Left lung (tissue), 10 donors: Measurements from ENCODE around the gene CDC42BPA. TPM values are rescaled to one million over a fixed set of nuclear protein-coding genes. Genes with fewer than 3 reads are reported as not detected.

Experiments used
- ATAC-seq: fragments of 200-7000 bp; cut with Tn5 transposase; one replicate; pipeline ENCODE4 v1.9.1; 2020; ENCODE audit warnings: moderate library complexity
- DNase-seq, 4 donors: peaks; one replicate each; pipeline ENCODE4 v3.0.0-alpha.2; 2013 to 2020
- H3K27ac ChIP-seq, 2 donors: fragments of 200-600 bp; sonication (generic) in 1 of 2; one replicate each; pipeline versions ENCODE4 v1.5.0 to v1.8.0; 2020 to 2021
- H3K27me3 ChIP-seq, 2 donors: fragments of 200-600 bp; sonication (generic) in 1 of 2; one replicate each; pipeline versions ENCODE4 v1.5.0 to v1.8.0; 2020 to 2021
- H3K36me3 ChIP-seq, 2 donors: fragments of 200-600 bp; sonication (generic) in 1 of 2; one replicate each; pipeline versions ENCODE4 v1.5.0 to v1.8.0; 2020 to 2021
- H3K4me1 ChIP-seq, 2 donors: fragments of 200-600 bp; one replicate each; pipeline ENCODE4 v1.8.0; 2021
- H3K4me3 ChIP-seq, 2 donors: fragments of 200-600 bp; sonication (generic) in 1 of 2; one replicate each; pipeline versions ENCODE4 v1.5.0 to v1.8.0; 2020 to 2021; ENCODE audit warnings: mild to moderate bottlenecking in 1 of 2
- H3K9me3 ChIP-seq, 2 donors: fragments of 200-600 bp; sonication (generic) in 1 of 2; one replicate each; pipeline versions ENCODE4 v1.5.0 to v1.8.0; 2020 to 2021
- CTCF ChIP-seq, 2 donors: fragments of 200-600 bp; sonication (generic) in 1 of 2; IDR thresholded peaks; one replicate each; pipeline versions ENCODE4 v1.5.0 to v1.8.0; 2021; ENCODE audit warnings: antibody characterized with exemption in 2 of 2
- intact Hi-C, 2 donors: fragments of 100-400 bp; cut with DNase I; formaldehyde crosslinking; loops; one replicate each; pipeline versions ENCODE4 v1.11.2 to v1.14.2; 2022
- polyA plus RNA-seq, 6 donors: library from polyadenylated mRNA; unstranded; fragments of 120-200 nt; gene quantifications; one replicate each; pipeline ENCODE4 v1.2.1, GENCODE V29; 2013; ENCODE audit not compliant: insufficient read length in 6 of 6
- total RNA-seq, 2 donors: library from RNA; stranded (reverse); fragmentation: NEBNext Ultra II Directional; extraction: Animal tissue kit (Norgen Biotek cat#: 25700); gene quantifications; one replicate each; pipeline ENCODE4 v1.2.1, GENCODE V29; 2021
- donor health status: DM: no; HTN: yes; CAD: no.
- donor health status: DM: no; HTN: no; CAD: no.

CDC42BPA gene
- total and polyA plus RNA-seq, 8 donors = 35.8 to 49.0 (median 43.4) TPM

- H3K9me3 ChIP-seq = peaks cover 0 to 8% of the 10 kb centered on the region in 2 donors
- ATAC-seq (no peak), DNase-seq (no peak)
- no peaks in the 10 kb centered on the region for H3K27me3 ChIP-seq
- H3K36me3 ChIP-seq = peaks cover 0 to 15% of the 10 kb centered on the region in 2 donors
- H3K27ac ChIP-seq = peak overlapping the region in 1 of 2 donors; percentile 57
- peaks cover 18 to 26% of the 10 kb centered on the region in 2 donors for H3K4me1 ChIP-seq
- H3K4me3 ChIP-seq = no peak overlapping the region
- intact Hi-C loops = no loop called here
- no peak for TF ChIP-seq CTCF (IDR thresholded peaks at IDR 0.05)
Measured at GRCh38 chr1:226972931-226973330, 345.4 kb downstream of the CDC42BPA start.

- Histone ChIP-seq H3K4me3 (no peak overlapping the region), H3K36me3 (peaks cover 0 to 11% of the 10 kb centered on the region in 2 donors), H3K27me3 (no peaks in the 10 kb centered on the region), H3K27ac (no peak overlapping the region), H3K4me1 (peaks cover 18 to 26% of the 10 kb centered on the region in 2 donors), H3K9me3 (peaks cover 0 to 8% of the 10 kb centered on the region in 2 donors)
- DNase-seq (no peak), ATAC-seq (no peak)
- no peak for TF ChIP-seq CTCF (IDR thresholded peaks at IDR 0.05)
- intact Hi-C loops = no loop called here
Measured at GRCh38 chr1:226971765-226972164, 346.5 kb downstream of the CDC42BPA start.

GRCh38 chr1:226967665-226968064 is 350.6 kb downstream of the CDC42BPA start:
- intact Hi-C loops = no loop called here
- DNase-seq (no peak), ATAC-seq (no peak)
- Histone ChIP-seq H3K4me1 (peaks cover 0 to under 1% of the 10 kb centered on the region in 2 donors), H3K27ac (no peak overlapping the region), H3K27me3 (no peaks in the 10 kb centered on the region), H3K4me3 (no peak overlapping the region), H3K9me3 (peaks cover 0 to 8% of the 10 kb centered on the region in 2 donors), H3K36me3 (peaks cover 0 to 36% of the 10 kb centered on the region in 2 donors)
- no peak for TF ChIP-seq CTCF (IDR thresholded peaks at IDR 0.05)

DNA sequence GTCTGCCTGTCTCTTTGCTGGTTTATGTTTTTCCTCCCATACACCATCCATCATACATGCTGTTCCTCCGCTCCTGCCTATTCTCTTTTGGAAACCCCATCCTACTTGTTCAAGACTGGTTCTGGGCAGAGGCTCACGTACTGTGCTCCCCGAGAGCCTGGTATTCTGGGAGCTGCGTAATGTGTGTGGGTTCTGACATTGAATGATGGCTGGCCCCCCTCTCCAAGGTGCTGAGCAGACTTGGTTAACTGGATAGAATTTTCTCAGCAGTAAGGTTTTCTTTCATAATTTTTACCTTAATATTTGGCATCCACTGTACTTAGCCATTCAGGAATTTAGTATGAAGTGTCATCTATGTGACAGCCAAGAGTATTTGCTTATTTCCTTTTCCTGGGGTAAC is 351.6 kb downstream of the CDC42BPA start:
- ATAC-seq = no peak
- no peak overlapping the region for H3K27ac ChIP-seq

More for the DNA sequence above, 351.6 kb downstream of the CDC42BPA start:
- intact Hi-C loops = no loop called here
- no peak for TF ChIP-seq CTCF (IDR thresholded peaks at IDR 0.05)
- Histone ChIP-seq H3K4me1 (no peaks in the 10 kb centered on the region), H3K27me3 (no peaks in the 10 kb centered on the region), H3K4me3 (no peak overlapping the region), H3K36me3 (peaks cover 0 to 41% of the 10 kb centered on the region in 2 donors), H3K9me3 (peaks cover 0 to 6% of the 10 kb centered on the region in 2 donors)
- no peak for DNase-seq
